Hepatocyte (in vitro differentiated cells): Measurements from ENCODE around the gene PRCC. TPM values are rescaled to one million over a fixed set of nuclear protein-coding genes. Genes with fewer than 3 reads are reported as not detected.

ENCODE experiments used
- DNase-seq: peaks from one replicate; pipeline ENCODE4 v3.0.0-alpha.2; 2016; ENCODE audit warnings: low spot score
- H2AFZ ChIP-seq: fragments of 200-600 bp; sonication (generic); 2 replicates; pipeline ENCODE4 v1.6.0; 2016; ENCODE audit warnings: antibody characterized with exemption, mild to moderate bottlenecking
- H3K27ac ChIP-seq: fragments of 200-600 bp; sonication (generic); 2 replicates; pipeline ENCODE4 v1.5.1; 2016; ENCODE audit warnings: mild to moderate bottlenecking
- H3K27me3 ChIP-seq: fragments of 200-600 bp; sonication (generic); 2 replicates; pipeline ENCODE4 v1.6.1; 2016
- H3K36me3 ChIP-seq: fragments of 200-600 bp; sonication (generic); replicated peaks from 2 replicates; pipeline ENCODE4 v1.5.1; 2016; ENCODE audit warnings: low read depth; ENCODE audit not compliant: insufficient read depth
- H3K4me1 ChIP-seq: fragments of 200-600 bp; sonication (generic); 2 replicates; pipeline ENCODE4 v1.5.1; 2016; ENCODE audit warnings: mild to moderate bottlenecking, moderate library complexity; ENCODE audit not compliant: insufficient read depth
- H3K4me2 ChIP-seq: fragments of 200-600 bp; sonication (generic); 2 replicates; pipeline ENCODE4 v1.6.0; 2016
- H3K4me3 ChIP-seq: fragments of 200-600 bp; sonication (generic); 2 replicates; pipeline ENCODE4 v1.5.1; 2016; ENCODE audit warnings: mild to moderate bottlenecking
- H3K79me2 ChIP-seq: fragments of 200-600 bp; sonication (generic); 2 replicates; pipeline ENCODE4 v1.6.0; 2017; ENCODE audit warnings: mild to moderate bottlenecking
- H3K9me2 ChIP-seq: fragments of 200-600 bp; sonication (generic); replicated peaks from 2 replicates; pipeline ENCODE4 v1.6.0; 2017; ENCODE audit warnings: mild to moderate bottlenecking; ENCODE audit not compliant: insufficient read depth
- H3K9me3 ChIP-seq: fragments of 200-600 bp; sonication (generic); 2 replicates; pipeline ENCODE4 v1.5.1; 2016; ENCODE audit warnings: low read depth, mild to moderate bottlenecking
- H4K20me1 ChIP-seq: fragments of 200-600 bp; sonication (generic); 2 replicates; pipeline ENCODE4 v1.6.0; 2016; ENCODE audit warnings: mild to moderate bottlenecking; ENCODE audit not compliant: insufficient read depth, poor library complexity, severe bottlenecking
- EZH2 ChIP-seq: fragments of 200-600 bp; sonication (generic); IDR thresholded peaks from 2 replicates; pipeline ENCODE4 v1.6.1; 2016; ENCODE audit warnings: antibody characterized with exemption, mild to moderate bottlenecking, borderline replicate concordance
- EZH2phosphoT487 ChIP-seq: fragments of 200-600 bp; sonication (generic); IDR thresholded peaks from one replicate; pipeline ENCODE4 v1.6.1; 2018; ENCODE audit warnings: antibody characterized with exemption, mild to moderate bottlenecking, low read depth, moderate library complexity; ENCODE audit not compliant: unreplicated experiment, severe bottlenecking
- WGBS: methylation state at CpG from one replicate; pipeline ENCODE4 v1.1.6; 2016; ENCODE audit warnings: low lambda C conversion rate; ENCODE audit errors: missing lambda C conversion rate; 5-methylcytosine and 5-hydroxymethylcytosine counted together
- polyA plus RNA-seq: library from polyadenylated mRNA; unstranded; fragments of >200 nt; fragmentation: Nextera tagmentation; extraction: Ambion mirVana; gene quantifications from 2 replicates; pipeline ENCODE4 v1.2.1, GENCODE V29; 2016
- total RNA-seq: library from RNA; depleted of rRNA; stranded (reverse); fragments of >200 nt; gene quantifications from 2 replicates; pipeline ENCODE4 v1.2.3, GENCODE V29; 2014
- TF ChIP-seq, protein P1 (sequence below): fragments of 200-600 bp; sonication (generic); IDR thresholded peaks from 2 replicates; pipeline ENCODE4 v1.5.1; 2016; ENCODE audit warnings: antibody characterized with exemption, mild to moderate bottlenecking; ENCODE audit not compliant: poor library complexity

Gene PRCC
- total and polyA plus RNA-seq, 2 experiments from 2014 or later = 35.9 to 108 TPM

DNA sequence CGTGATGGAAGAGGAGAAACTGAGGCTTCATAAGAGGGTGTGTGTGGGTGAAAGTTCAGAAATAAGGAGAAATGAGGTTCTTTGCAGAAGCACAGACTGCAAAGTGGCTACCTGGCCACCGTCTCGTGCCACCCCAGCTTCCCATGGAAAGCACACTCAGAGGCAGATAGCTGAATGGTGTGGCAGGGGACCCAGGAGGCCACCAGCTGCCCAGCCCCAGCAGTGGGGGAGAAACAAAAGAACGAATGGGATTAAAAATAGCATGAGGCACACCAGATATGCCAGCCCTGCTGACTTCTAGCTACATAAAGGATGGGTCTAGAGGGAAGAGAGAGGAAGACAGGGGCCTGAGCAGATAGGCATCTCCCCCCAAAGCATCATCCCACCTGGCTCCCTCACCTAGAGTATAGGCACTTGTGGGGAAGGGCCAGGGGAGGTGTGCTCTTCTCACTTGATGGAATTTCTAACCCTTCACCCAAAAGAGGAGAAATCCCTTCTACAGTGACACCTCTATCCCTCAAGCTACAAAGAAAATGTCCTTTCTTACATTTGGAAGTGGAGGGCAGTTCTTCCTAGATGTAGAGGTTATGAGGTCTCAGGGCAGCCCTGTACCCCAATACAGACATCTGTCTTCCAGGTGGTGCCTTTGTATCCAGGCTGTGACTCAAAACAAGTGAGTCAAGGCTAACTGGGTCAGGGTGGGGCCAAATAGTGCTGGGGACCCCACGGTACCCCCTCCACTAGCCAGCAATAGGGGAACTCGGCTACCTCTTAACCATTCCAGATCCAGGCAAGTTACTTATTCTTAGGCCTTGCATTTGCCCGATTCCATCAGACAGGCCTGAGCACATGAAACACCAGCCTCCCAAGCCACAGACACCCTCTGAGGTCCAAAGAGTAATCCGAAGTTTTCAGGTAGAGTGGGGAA, 19.3 kb upstream of the PRCC start:
- H3K9me2 ChIP-seq = no peaks in the 10 kb centered on the region
- no peaks in the 10 kb centered on the region for H3K27me3 ChIP-seq
- H3K9me3 ChIP-seq = no peaks in the 10 kb centered on the region
- H3K4me1 ChIP-seq = peaks cover 48% of the 10 kb centered on the region
- TF ChIP-seq EZH2phosphoT487 (no peak), EZH2 (no peak)
- TF ChIP-seq, protein P1, sequence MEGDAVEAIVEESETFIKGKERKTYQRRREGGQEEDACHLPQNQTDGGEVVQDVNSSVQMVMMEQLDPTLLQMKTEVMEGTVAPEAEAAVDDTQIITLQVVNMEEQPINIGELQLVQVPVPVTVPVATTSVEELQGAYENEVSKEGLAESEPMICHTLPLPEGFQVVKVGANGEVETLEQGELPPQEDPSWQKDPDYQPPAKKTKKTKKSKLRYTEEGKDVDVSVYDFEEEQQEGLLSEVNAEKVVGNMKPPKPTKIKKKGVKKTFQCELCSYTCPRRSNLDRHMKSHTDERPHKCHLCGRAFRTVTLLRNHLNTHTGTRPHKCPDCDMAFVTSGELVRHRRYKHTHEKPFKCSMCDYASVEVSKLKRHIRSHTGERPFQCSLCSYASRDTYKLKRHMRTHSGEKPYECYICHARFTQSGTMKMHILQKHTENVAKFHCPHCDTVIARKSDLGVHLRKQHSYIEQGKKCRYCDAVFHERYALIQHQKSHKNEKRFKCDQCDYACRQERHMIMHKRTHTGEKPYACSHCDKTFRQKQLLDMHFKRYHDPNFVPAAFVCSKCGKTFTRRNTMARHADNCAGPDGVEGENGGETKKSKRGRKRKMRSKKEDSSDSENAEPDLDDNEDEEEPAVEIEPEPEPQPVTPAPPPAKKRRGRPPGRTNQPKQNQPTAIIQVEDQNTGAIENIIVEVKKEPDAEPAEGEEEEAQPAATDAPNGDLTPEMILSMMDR = no peak
- peaks cover 76% of the 10 kb centered on the region for H3K79me2 ChIP-seq
- WGBS = 29% methylated on average over 8 of the region's 8 CpGs
- no peaks in the 10 kb centered on the region for H4K20me1 ChIP-seq
- no peaks in the 10 kb centered on the region for H3K36me3 ChIP-seq
- peak overlapping the region; percentile 31 for H3K4me3 ChIP-seq
- DNase-seq = no peak
- no peak overlapping the region for H2AFZ ChIP-seq
- H3K4me2 ChIP-seq = peak overlapping the region; percentile 94
- peak overlapping the region; percentile 100 for H3K27ac ChIP-seq

DNA sequence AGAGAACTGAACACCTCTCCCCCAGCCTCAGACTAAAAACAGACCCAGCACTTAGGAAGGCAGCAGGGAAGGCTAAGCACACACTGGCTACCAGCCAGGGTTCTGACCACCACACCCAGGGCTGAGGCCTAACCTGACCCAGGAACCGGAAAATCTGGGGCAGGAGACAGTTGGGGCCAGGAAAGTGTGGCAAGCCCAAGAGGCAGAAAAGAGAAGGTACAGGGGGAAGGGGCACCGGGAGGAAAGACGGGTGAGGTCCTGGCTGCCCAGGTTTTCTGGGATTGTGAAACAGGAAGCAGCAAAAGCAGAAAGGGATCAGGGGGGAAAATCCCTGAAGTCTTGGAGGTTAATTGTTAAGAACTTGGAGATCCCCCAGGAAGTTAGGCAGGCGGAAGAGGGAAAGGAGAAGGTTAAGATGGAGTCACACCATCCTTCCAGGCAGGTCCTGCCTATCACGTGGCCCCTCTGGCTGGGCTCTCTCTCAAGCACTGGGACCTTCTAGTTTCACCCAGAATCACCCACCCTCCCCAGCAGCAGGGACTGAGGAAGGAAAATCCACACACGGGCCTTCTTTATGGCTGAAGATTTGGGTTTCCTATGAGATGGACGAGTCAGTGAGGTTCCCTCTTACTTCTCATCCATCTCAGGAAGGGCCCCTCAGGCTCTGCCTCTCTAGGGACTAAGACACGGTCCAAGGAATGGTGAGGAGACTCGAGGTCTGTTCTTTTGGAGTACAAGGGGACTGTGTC, 18.5 kb upstream of the PRCC start:
- peak overlapping the region; percentile 94 for H3K4me2 ChIP-seq
- no peak overlapping the region for H2AFZ ChIP-seq
- no peaks in the 10 kb centered on the region for H4K20me1 ChIP-seq
- peaks cover 48% of the 10 kb centered on the region for H3K4me1 ChIP-seq
- peaks cover 78% of the 10 kb centered on the region for H3K79me2 ChIP-seq
- TF ChIP-seq, protein P1 = no peak
- TF ChIP-seq EZH2 (no peak), EZH2phosphoT487 (no peak)
- H3K9me3 ChIP-seq = no peaks in the 10 kb centered on the region
- DNase-seq = peak; percentile 70
- peak overlapping the region; percentile 100 for H3K27ac ChIP-seq
- H3K9me2 ChIP-seq = no peaks in the 10 kb centered on the region
- H3K27me3 ChIP-seq = no peaks in the 10 kb centered on the region
- H3K4me3 ChIP-seq = peak overlapping the region; percentile 50
- H3K36me3 ChIP-seq = no peaks in the 10 kb centered on the region
- 41% methylated on average over 9 of the region's 9 CpGs for WGBS

DNA sequence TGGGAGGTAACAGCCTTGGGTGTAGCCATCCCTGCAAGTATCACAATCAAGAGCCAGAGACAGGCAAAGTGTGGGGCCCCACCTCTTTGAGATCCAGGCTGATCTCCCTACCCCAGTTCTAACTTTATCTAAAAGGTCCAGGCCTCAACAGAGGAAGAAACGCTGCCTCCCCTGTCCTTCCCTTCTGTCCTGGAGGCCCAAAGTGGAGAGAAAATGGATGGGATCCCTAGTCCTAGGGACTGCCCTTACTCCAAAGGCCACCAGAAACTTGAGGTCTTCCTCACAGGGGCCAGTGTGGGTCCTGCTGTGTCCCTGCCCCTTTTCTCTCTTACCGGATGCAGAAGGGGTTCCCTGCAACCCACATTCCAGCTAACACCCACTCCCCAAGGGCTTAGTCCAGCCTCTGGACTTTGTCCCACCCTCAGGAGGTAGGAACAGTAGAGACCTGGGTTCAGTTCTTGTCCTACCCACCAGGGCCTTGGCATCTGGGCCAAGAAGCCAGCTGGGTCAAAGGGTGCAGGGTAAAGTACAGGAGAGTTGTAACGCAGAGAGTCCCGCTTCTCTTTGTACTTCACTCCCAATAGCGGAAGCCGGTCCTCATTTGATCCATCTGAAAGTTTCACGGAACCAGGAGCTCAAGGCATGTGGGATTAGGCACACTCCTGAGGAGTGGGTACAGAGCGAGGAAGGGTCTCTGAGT, 17.8 kb upstream of the PRCC start:
- H4K20me1 ChIP-seq = no peaks in the 10 kb centered on the region
- peak overlapping the region; percentile 94 for H3K4me2 ChIP-seq
- peaks cover 82% of the 10 kb centered on the region for H3K79me2 ChIP-seq
- H3K36me3 ChIP-seq = no peaks in the 10 kb centered on the region
- H3K27me3 ChIP-seq = no peaks in the 10 kb centered on the region
- no peaks in the 10 kb centered on the region for H3K9me2 ChIP-seq
- no peak for TF ChIP-seq EZH2phosphoT487
- no peak for TF ChIP-seq EZH2
- TF ChIP-seq, protein P1 = no peak
- peak; percentile 44 for DNase-seq
- H3K4me3 ChIP-seq = peak overlapping the region; percentile 50
- H3K27ac ChIP-seq = peak overlapping the region; percentile 100
- WGBS = 42% methylated on average over 8 of the region's 8 CpGs
- H2AFZ ChIP-seq = no peak overlapping the region
- peaks cover 48% of the 10 kb centered on the region for H3K4me1 ChIP-seq
- H3K9me3 ChIP-seq = no peaks in the 10 kb centered on the region
